Measurements from ENCODE around the gene ZNF417. TPM values are rescaled to one million over a fixed set of nuclear protein-coding genes. Genes with fewer than 3 reads are reported as not detected.

The ZNF417 gene
- total and polyA plus RNA-seq, 2 experiments from 2014 or later: 4.8 to 17.8 TPM

- Histone ChIP-seq H3K27ac (no peak overlapping the region), H3K4me1 (ENCODE audit: low read depth) (peaks cover 9% of the 10 kb centered on the region), H3K27me3 (no peaks in the 10 kb centered on the region), H3K4me3 (no peak overlapping the region), H3K36me3 (no peaks in the 10 kb centered on the region), H3K9me3 (ENCODE audit: low read depth) (no peaks in the 10 kb centered on the region)
- TF ChIP-seq CTCF (IDR thresholded peaks at IDR 0.05; ENCODE audit: low read depth, low read length): no peak
- no peak for DNase-seq (ENCODE audit: low read depth in 1 of 2, low spot score in 1 of 2)
Observed at GRCh38 chr19:57949296-57949695, 32.9 kb upstream of the ZNF417 start.

GRCh38 chr19:57947419-57948134 is 31.2 kb upstream of the ZNF417 start, which contains the start of gene ZNF256:
ZNF256 (minus strand) TSS chr19:57947706; CDS start chr19:57947474, 232 bp downstream.
- DNase-seq (ENCODE audit: low read depth in 1 of 2, low spot score in 1 of 2): peak; percentile 97 to 98
- peak; percentile 64 for TF ChIP-seq CTCF (IDR thresholded peaks at IDR 0.05; ENCODE audit: low read depth, low read length)
- Histone ChIP-seq H3K4me3 (peak within 1 kb of the TSS; percentile 90), H3K27ac (peak within 1 kb of the TSS; percentile 90), H3K9me3 (ENCODE audit: low read depth) (no peaks in the 10 kb centered on the region), H3K27me3 (no peaks in the 10 kb centered on the region), H3K36me3 (no peaks in the 10 kb centered on the region), H3K4me1 (ENCODE audit: low read depth) (peaks cover 9% of the 10 kb centered on the region)

GRCh38 chr19:57947088-57947418 is 30.7 kb upstream of the ZNF417 start:
- Histone ChIP-seq H3K36me3 (peaks cover 3% of the 10 kb centered on the region), H3K27me3 (no peaks in the 10 kb centered on the region), H3K9me3 (ENCODE audit: low read depth) (no peaks in the 10 kb centered on the region), H3K27ac (peak overlapping the region; percentile 90), H3K4me1 (ENCODE audit: low read depth) (peaks cover 9% of the 10 kb centered on the region), H3K4me3 (peak overlapping the region; percentile 90)
- no peak for TF ChIP-seq CTCF (IDR thresholded peaks at IDR 0.05; ENCODE audit: low read depth, low read length)
- DNase-seq (ENCODE audit: low read depth in 1 of 2, low spot score in 1 of 2): peak in 1 of 2 donors; percentile 1

GRCh38 chr19:57946316-57946715 is 29.9 kb upstream of the ZNF417 start:
- Histone ChIP-seq H3K36me3 (peaks cover 9% of the 10 kb centered on the region), H3K27me3 (no peaks in the 10 kb centered on the region), H3K4me3 (peak overlapping the region; percentile 90), H3K27ac (no peak overlapping the region), H3K4me1 (ENCODE audit: low read depth) (peaks cover 9% of the 10 kb centered on the region), H3K9me3 (ENCODE audit: low read depth) (no peaks in the 10 kb centered on the region)
- no peak for DNase-seq (ENCODE audit: low read depth in 1 of 2, low spot score in 1 of 2)
- TF ChIP-seq CTCF (IDR thresholded peaks at IDR 0.05; ENCODE audit: low read depth, low read length): no peak

- TF ChIP-seq CTCF (IDR thresholded peaks at IDR 0.05; ENCODE audit: low read depth, low read length): no peak
- no peaks in the 10 kb centered on the region for H3K9me3 ChIP-seq (ENCODE audit: low read depth)
- H3K4me1 ChIP-seq (ENCODE audit: low read depth): peaks cover 7% of the 10 kb centered on the region
- H3K36me3 ChIP-seq: peaks cover 19% of the 10 kb centered on the region
- DNase-seq (ENCODE audit: low read depth in 1 of 2, low spot score in 1 of 2): no peak
- no peak overlapping the region for H3K27ac ChIP-seq
- H3K4me3 ChIP-seq: no peak overlapping the region
- H3K27me3 ChIP-seq: no peaks in the 10 kb centered on the region
Observed at GRCh38 chr19:57941593-57941992, 25.2 kb upstream of the ZNF417 start.

Data from cardiac muscle cell (in vitro differentiated cells and primary cell).